HCT116 (cell line): ENCODE results near the gene SEC23A.

ENCODE experiments used
- CEBPB ChIP-seq: IDR thresholded peaks from 2 replicates; pipeline ENCODE4 v1.6.1; 2012; ENCODE audit warnings: low read depth
- CTCF ChIP-seq, 3 experiments: fragments of 200-600 bp in 1 of 3; sonication (generic) in 1 of 3; IDR thresholded peaks in 2 of 3; conservative IDR thresholded peaks in 1 of 3; 2 replicates each; pipeline ENCODE4 v1.5.1; 2012 to 2017; ENCODE audit warnings: low read depth in 2 of 3, low read length in 2 of 3, antibody characterized with exemption in 1 of 3, borderline replicate concordance in 1 of 3, control low read depth in 1 of 3, mild to moderate bottlenecking in 1 of 3, mixed read lengths in 1 of 3, mixed run types in 1 of 3, moderate library complexity in 1 of 3; ENCODE audit not compliant: insufficient read depth in 1 of 3
- POLR2A ChIP-seq: IDR thresholded peaks from 2 replicates; pipeline ENCODE4 v1.7.0; 2011; ENCODE audit warnings: borderline replicate concordance; ENCODE audit not compliant: insufficient read depth, insufficient read length; ENCODE audit errors: extremely low read depth
- POLR2AphosphoS5 ChIP-seq: IDR thresholded peaks from 2 replicates; pipeline ENCODE4 v1.6.1; 2011; ENCODE audit warnings: mild to moderate bottlenecking, low read depth, low read length, moderate library complexity

DNA sequence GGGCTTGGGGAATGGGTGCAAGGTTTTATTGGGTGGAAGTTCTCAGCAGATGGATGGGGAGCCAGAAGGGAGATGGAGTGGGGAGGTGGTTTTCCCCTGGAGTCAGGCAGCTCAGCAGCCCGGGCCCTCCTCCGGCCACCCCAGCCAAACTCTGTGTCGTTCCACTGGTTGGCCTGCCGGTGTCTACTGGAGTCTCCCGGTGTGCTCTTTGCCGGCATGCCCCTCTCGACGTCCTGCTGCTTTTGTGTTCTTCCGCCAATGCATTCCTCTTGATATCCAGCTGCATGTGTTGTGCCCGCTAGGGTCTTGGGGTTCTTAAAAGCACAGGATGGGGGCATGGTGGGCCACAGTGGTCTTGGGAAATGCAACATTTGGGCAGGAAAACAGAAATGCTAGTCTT, 72.8 kb downstream of the SEC23A start:
- TF ChIP-seq CTCF (IDR thresholded peaks at IDR 0.05 in 2 of 3, conservative IDR thresholded peaks at IDR 0.05 in 1 of 3; ENCODE audit: borderline replicate concordance in 1 of 3, insufficient read depth in 1 of 3, low read depth in 2 of 3, low read length in 2 of 3) (no peak), POLR2A (no peak), POLR2AphosphoS5 (no peak), CEBPB (no peak)
